ENCODE results near the gene ZSCAN22. TPM values are rescaled to one million over a fixed set of nuclear protein-coding genes. Genes with fewer than 3 reads are reported as not detected.
A peak's percentile ranks its signal among the peaks of the same experiment; 100 is the strongest.

ZSCAN22 gene
- total and polyA plus RNA-seq, 2 of the 13 experiments (the other 11 are each of a cell fraction or from before 2014, with no cell fraction given): 2.5 to 3.5 TPM

- TF ChIP-seq ZNF136 (CRISPR knock-in tag; IDR thresholded peaks at IDR 0.05; ENCODE audit: low read depth): no peak
- TF ChIP-seq, protein P1, sequence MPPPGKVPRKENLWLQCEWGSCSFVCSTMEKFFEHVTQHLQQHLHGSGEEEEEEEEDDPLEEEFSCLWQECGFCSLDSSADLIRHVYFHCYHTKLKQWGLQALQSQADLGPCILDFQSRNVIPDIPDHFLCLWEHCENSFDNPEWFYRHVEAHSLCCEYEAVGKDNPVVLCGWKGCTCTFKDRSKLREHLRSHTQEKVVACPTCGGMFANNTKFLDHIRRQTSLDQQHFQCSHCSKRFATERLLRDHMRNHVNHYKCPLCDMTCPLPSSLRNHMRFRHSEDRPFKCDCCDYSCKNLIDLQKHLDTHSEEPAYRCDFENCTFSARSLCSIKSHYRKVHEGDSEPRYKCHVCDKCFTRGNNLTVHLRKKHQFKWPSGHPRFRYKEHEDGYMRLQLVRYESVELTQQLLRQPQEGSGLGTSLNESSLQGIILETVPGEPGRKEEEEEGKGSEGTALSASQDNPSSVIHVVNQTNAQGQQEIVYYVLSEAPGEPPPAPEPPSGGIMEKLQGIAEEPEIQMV (CRISPR knock-in tag; IDR thresholded peaks at IDR 0.05; ENCODE audit: low read depth): peak; percentile 83
- peak; percentile 95 for TF ChIP-seq SRY (CRISPR knock-in tag; IDR thresholded peaks at IDR 0.05)
- peak; percentile 82 for TF ChIP-seq ZSCAN25 (CRISPR knock-in tag; IDR thresholded peaks at IDR 0.05)
- peak; percentile 88; the same call in 1 of the 2 replicates for TF ChIP-seq ZNF160 (CRISPR knock-in tag; IDR thresholded peaks at IDR 0.05)
- TF ChIP-seq ZNF180 (CRISPR knock-in tag; IDR thresholded peaks at IDR 0.05; ENCODE audit: borderline replicate concordance, low read depth): no peak
- peak; percentile 71; the same call in 1 of the 2 replicates for TF ChIP-seq ZMYM4 (CRISPR knock-in tag; IDR thresholded peaks at IDR 0.05)
- peak; percentile 69; the same call in 1 of the 2 replicates for TF ChIP-seq NCOA2 (CRISPR knock-in tag; IDR thresholded peaks at IDR 0.05)
- TF ChIP-seq TCF7L2 (IDR thresholded peaks at IDR 0.05; ENCODE audit: low read depth, low read length): no peak
- no peak for TF ChIP-seq NR2F6 (IDR thresholded peaks at IDR 0.05)
- peak; percentile 52; the same call in 1 of the 2 replicates for TF ChIP-seq NR2F6 (CRISPR knock-in tag; IDR thresholded peaks at IDR 0.05)
- TF ChIP-seq, protein P2, sequence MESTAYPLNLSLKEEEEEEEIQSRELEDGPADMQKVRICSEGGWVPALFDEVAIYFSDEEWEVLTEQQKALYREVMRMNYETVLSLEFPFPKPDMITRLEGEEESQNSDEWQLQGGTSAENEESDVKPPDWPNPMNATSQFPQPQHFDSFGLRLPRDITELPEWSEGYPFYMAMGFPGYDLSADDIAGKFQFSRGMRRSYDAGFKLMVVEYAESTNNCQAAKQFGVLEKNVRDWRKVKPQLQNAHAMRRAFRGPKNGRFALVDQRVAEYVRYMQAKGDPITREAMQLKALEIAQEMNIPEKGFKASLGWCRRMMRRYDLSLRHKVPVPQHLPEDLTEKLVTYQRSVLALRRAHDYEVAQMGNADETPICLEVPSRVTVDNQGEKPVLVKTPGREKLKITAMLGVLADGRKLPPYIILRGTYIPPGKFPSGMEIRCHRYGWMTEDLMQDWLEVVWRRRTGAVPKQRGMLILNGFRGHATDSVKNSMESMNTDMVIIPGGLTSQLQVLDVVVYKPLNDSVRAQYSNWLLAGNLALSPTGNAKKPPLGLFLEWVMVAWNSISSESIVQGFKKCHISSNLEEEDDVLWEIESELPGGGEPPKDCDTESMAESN (CRISPR knock-in tag; conservative IDR thresholded peaks at IDR 0.05): peak; percentile 89
- no peak for TF ChIP-seq ZFP36L2 (CRISPR knock-in tag; IDR thresholded peaks at IDR 0.05)
- TF ChIP-seq ZNF362 (CRISPR knock-in tag; IDR thresholded peaks at IDR 0.05; ENCODE audit: borderline replicate concordance): no peak
- TF ChIP-seq POLR2G (IDR thresholded peaks at IDR 0.05; ENCODE audit: low read depth, low read length): peak; percentile 95
- peak; percentile 32; the same call in 1 of the 2 replicates for TF ChIP-seq MEF2D (CRISPR knock-in tag; IDR thresholded peaks at IDR 0.05)
- 0 out of 2 replicates have a peak, but pooled peaks have one; percentile 72 for TF ChIP-seq RNF2 (conservative IDR thresholded peaks at IDR 0.05; ENCODE audit: low read depth)
- TF ChIP-seq RFXANK (CRISPR knock-in tag; IDR thresholded peaks at IDR 0.05): peak; percentile 93
- TF ChIP-seq ZNF782 (CRISPR knock-in tag; IDR thresholded peaks at IDR 0.05; ENCODE audit: borderline replicate concordance): peak; percentile 62; the same call in 1 of the 2 replicates
- 0 out of 2 replicates have a peak, but pooled peaks have one; percentile 32 for TF ChIP-seq TSC22D2 (CRISPR knock-in tag; IDR thresholded peaks at IDR 0.05; ENCODE audit: borderline replicate concordance)
- TF ChIP-seq, protein P3, sequence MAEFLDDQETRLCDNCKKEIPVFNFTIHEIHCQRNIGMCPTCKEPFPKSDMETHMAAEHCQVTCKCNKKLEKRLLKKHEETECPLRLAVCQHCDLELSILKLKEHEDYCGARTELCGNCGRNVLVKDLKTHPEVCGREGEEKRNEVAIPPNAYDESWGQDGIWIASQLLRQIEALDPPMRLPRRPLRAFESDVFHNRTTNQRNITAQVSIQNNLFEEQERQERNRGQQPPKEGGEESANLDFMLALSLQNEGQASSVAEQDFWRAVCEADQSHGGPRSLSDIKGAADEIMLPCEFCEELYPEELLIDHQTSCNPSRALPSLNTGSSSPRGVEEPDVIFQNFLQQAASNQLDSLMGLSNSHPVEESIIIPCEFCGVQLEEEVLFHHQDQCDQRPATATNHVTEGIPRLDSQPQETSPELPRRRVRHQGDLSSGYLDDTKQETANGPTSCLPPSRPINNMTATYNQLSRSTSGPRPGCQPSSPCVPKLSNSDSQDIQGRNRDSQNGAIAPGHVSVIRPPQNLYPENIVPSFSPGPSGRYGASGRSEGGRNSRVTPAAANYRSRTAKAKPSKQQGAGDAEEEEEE (CRISPR knock-in tag; IDR thresholded peaks at IDR 0.05; ENCODE audit: borderline replicate concordance): peak; percentile 92; the same call in 1 of the 2 replicates
Measured at GRCh38 chr19:58380662-58381459, 54.1 kb downstream of the ZSCAN22 start, which contains the start of gene ZNF837 (continued).
